CMK (cell line): ENCODE results near the gene AIFM3.
"Not testable (repeated sequence)": the region's sequence is repeated elsewhere in the genome, so short reads cannot be mapped to it uniquely, and the experiment has no call there.

Experiments used
- DNase-seq: peaks from one replicate; pipeline ENCODE4 v3.0.0-alpha.2; 2010; ENCODE audit warnings: low read depth

AIFM3 gene

DNA sequence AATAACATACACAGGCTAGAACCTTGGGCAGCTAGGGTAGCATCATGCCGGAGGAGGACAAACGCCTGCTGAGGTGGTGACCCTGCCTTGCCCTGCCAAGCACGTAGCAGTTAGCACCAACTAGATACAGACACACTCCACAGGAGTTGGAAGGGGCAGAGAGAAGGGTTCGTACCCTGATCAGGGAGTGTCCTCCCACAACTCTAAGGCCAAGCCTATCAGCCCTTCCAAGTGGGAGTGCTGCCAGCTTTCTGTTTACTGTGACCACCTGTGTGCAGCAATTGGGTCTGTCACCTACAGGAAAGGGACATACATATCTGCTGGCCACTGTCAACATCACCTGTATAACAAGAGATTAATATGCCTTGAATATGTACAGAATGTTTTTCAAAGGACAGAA is 36.7 kb downstream of the AIFM3 start:
- no peak for DNase-seq

DNA sequence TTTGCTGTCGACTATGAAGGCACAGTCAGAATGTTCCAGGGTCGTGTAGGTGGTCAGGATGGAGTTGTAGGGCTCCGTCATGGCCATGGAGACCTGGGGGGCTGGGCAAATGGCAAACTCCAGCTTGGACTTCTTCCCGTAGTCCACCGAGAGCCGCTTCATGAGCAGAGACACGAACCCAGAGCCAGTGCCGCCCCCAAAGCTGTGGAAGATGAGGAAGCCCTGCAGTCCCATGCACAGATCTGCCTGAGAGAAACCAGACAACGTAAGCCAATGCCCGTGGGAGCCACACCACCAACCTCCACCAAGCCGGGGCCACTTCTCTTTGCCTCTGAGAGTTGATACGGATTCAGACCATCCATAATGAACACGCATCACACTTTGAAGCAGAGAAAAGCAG is 42.2 kb downstream of the AIFM3 start:
- DNase-seq = not testable (repeated sequence)

- DNase-seq = no peak
These were observed 42.8 kb downstream of the AIFM3 start for GRCh38 chr22:21009638-21010425.

- DNase-seq = no peak
These were observed 43.5 kb downstream of the AIFM3 start for GRCh38 chr22:21010426-21011113.

- DNase-seq = no peak
These were observed 45.7 kb downstream of the AIFM3 start for GRCh38 chr22:21012446-21013407.

DNA sequence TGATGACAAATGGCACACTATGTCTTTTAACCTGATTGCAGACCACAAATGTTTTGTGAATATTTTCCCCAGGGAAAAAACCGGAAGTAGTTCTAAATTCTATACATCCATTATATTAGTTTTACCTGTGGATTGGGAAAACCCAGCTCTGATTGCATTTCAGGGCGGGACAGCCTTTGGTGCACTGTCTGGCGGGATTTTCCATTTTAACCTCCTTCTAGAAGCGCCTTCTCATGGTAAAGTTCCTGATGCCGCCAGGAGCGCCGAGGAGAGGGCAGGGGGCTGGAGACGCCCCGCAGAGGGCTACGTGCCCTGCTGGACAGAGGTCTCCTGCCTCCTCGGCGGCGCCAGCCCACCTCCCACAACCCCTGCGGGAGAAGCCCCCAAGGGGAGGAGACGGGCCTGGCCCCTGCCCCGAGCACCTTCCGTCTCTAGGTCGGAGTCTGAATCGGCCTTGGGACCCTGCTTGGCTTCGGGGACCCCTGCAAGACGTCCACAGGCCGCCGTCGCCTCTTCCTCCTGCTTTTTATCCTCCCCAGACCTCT is 46.7 kb downstream of the AIFM3 start:
- DNase-seq = no peak

DNA sequence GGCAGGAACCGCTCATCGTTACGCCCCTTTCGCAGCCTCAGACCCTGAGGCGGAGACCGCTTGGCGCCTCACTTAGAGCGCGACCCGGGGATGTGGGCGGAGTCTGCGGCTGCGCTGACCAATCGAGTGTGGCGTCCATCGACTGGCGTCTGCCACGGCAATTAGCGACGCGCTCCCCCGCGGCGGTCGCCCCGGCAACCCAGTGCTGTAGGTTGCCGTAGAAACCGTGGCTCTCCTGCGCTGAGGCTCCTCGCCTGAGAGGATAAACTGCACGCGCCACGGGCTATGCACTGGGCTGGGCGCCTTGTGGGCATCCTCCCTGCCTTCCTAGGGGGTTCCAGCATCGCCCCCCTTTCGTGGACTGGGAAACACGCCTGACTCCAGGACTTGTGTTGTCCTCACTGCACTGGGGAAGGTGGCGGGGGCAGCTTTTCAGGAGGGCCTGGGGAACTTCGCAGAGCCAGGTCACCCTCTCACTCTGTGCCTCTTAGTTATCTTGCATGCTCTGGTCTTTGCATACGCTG is 47.2 kb downstream of the AIFM3 start:
- DNase-seq = peak; percentile 88

GRCh38 chr22:21014726-21015465 is 47.8 kb downstream of the AIFM3 start, which contains the start of gene P2RX6:
Gene P2RX6, plus strand, starts transcription at chr22:21015165. Its CDS starts 10 bp downstream, at chr22:21015175.
- peak; percentile 79 for DNase-seq

- no peak for DNase-seq
These were observed 48.5 kb downstream of the AIFM3 start for GRCh38 chr22:21015466-21016006.

DNA sequence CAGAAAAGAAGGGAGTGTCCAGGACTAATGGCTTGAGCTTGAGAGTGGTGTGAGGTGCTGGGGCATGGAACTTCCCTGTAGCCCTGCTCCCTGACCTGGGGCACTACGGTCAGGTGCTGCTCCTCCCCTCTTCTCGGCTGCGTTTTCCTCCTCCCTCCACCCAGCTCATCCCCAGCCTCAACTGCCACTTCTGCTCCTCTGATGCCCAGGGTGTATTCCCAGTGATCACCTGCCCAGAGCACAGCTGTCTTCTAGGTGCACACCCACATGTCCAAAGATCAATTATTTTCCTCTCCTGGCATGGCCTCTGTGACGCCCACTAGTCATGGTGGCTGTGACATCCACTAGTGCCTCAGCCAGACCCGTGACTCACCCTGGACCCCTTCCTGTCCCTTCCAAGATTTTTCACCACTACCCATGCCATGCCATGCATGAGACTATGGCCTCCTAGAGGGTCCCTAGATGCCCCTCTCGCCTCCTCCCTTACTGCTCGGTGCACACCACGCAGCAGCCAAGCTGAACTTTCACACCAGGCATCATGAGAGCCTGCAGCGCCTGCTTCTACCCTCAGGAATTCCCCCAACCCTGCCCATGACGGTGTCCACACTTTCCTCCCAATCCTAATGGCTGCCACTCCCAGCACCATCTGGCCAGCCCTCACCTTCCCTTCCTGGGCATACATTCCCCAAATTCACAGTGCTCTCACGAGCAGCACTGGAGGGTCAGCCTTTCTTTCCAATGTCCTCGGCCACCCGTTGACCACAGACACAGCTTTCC is 49.8 kb downstream of the AIFM3 start:
- no peak for DNase-seq

GRCh38 chr22:21018314-21018713 is 51.3 kb downstream of the AIFM3 start:
- DNase-seq = no peak

- no peak for DNase-seq
These were observed 53.9 kb downstream of the AIFM3 start for GRCh38 chr22:21020802-21021429.

- DNase-seq = no peak
These were observed 55.5 kb downstream of the AIFM3 start for GRCh38 chr22:21022507-21022906.

DNA sequence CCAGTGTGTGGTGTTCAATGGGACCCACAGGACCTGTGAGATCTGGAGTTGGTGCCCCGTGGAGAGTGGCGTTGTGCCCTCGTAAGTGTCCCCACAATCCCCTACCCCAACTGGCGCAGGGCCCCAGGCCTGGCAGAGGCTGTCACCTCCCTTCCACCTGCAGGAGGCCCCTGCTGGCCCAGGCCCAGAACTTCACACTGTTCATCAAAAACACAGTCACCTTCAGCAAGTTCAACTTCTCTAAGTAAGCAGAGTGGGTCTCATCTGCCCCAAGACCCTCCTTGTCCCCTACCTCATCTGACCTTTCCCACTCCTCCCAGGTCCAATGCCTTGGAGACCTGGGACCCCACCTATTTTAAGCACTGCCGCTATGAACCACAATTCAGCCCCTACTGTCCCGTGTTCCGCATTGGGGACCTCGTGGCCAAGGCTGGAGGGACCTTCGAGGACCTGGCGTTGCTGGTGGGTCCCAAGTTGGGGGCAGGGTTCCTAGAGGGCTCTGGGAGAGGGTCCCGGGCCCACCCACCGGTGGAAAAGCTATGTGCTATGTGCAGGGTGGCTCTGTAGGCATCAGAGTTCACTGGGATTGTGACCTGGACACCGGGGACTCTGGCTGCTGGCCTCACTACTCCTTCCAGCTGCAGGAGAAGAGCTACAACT is 56.0 kb downstream of the AIFM3 start:
- DNase-seq = no peak

DNA sequence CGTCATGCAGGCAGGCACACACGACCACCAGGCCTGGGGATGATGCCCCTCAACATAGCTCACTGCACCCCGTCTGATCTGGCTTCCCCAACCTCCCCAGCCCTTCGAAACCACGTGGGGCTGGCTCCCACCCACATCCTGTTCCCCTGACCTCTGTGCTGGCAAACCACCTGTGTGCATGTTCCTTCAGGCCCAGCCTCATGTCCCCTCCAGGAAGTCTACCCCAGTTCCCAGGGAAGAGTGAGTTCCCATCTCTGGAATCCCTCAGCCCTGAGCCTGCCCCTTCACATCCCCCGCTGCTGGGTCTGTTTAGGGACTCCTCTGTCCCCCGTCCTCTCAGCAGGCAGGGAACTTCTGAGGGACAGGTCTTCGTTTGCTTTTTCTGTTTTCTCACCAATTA is 58.2 kb downstream of the AIFM3 start:
- no peak for DNase-seq

- DNase-seq = no peak
These were observed 59.0 kb downstream of the AIFM3 start for GRCh38 chr22:21025763-21026755.
